Adipocyte (in vitro differentiated cells): ENCODE results near the gene APOBEC3G.
A peak's percentile ranks its signal among the peaks of the same experiment; 100 is the strongest.
"Not testable (repeated sequence)": the region's sequence is repeated elsewhere in the genome, so short reads cannot be mapped to it uniquely, and the experiment has no call there.

Source experiments
- DNase-seq: peaks from one replicate; pipeline ENCODE4 v3.0.0-alpha.2; 2015; ENCODE audit warnings: low read depth
- H3K27me3 ChIP-seq: replicated peaks from 2 replicates; pipeline ENCODE4 v1.7.0; 2013; ENCODE audit warnings: mild to moderate bottlenecking, low read length, moderate library complexity; ENCODE audit not compliant: control insufficient read depth, insufficient read depth
- H3K36me3 ChIP-seq: 2 replicates; pipeline ENCODE4 v1.7.0; 2013; ENCODE audit warnings: low read length, mild to moderate bottlenecking, moderate library complexity; ENCODE audit not compliant: control insufficient read depth, insufficient read depth, severe bottlenecking
- H3K4me1 ChIP-seq: 2 replicates; pipeline ENCODE4 v1.7.0; 2013; ENCODE audit warnings: mild to moderate bottlenecking, low read length, moderate library complexity; ENCODE audit not compliant: control insufficient read depth, insufficient read depth
- H3K4me3 ChIP-seq: 2 replicates; pipeline ENCODE4 v1.7.0; 2013; ENCODE audit warnings: mild to moderate bottlenecking, low read length, moderate library complexity
- H3K9ac ChIP-seq: 2 replicates; pipeline ENCODE4 v1.7.0; 2013; ENCODE audit warnings: mild to moderate bottlenecking, low read length, moderate library complexity
- H3K9me3 ChIP-seq: 2 replicates; pipeline ENCODE4 v1.7.0; 2013; ENCODE audit warnings: mild to moderate bottlenecking, low read length, moderate library complexity; ENCODE audit not compliant: control insufficient read depth

The APOBEC3G gene

GRCh38 chr22:39077026-39077840 lies at the start of gene APOBEC3G:
TSS of gene APOBEC3G (plus strand) at chr22:39077275. CDS start at chr22:39077362, 87 bp downstream.
- not testable (repeated sequence) for H3K36me3 ChIP-seq, H3K4me1 ChIP-seq, H3K9me3 ChIP-seq, H3K27me3 ChIP-seq
- peak; percentile 48 for DNase-seq
- Histone ChIP-seq H3K4me3 (peak within 1 kb of the TSS; percentile 77), H3K9ac (peak within 1 kb of the TSS; percentile 76)

- H3K27me3 ChIP-seq = no peaks in the 10 kb centered on the region
- no peak overlapping the region for H3K4me3 ChIP-seq
- H3K4me1 ChIP-seq = no peaks in the 10 kb centered on the region
- no peaks in the 10 kb centered on the region for H3K36me3 ChIP-seq
- no peaks in the 10 kb centered on the region for H3K9me3 ChIP-seq
- H3K9ac ChIP-seq = no peak overlapping the region
- DNase-seq = no peak
Measured at GRCh38 chr22:39027717-39028116, 49.4 kb upstream of the APOBEC3G start.

GRCh38 chr22:39028281-39028680 lies 48.8 kb upstream of the APOBEC3G start:
- DNase-seq = peak; percentile 51
- Histone ChIP-seq H3K9me3 (no peaks in the 10 kb centered on the region), H3K4me1 (no peaks in the 10 kb centered on the region), H3K9ac (no peak overlapping the region), H3K27me3 (no peaks in the 10 kb centered on the region), H3K4me3 (no peak overlapping the region), H3K36me3 (no peaks in the 10 kb centered on the region)

- Histone ChIP-seq H3K27me3 (no peaks in the 10 kb centered on the region), H3K4me3 (no peak overlapping the region), H3K4me1 (no peaks in the 10 kb centered on the region), H3K9ac (no peak overlapping the region), H3K9me3 (no peaks in the 10 kb centered on the region), H3K36me3 (no peaks in the 10 kb centered on the region)
- no peak for DNase-seq
Measured at GRCh38 chr22:39029227-39029626, 47.8 kb upstream of the APOBEC3G start.

- Histone ChIP-seq H3K4me1 (no peaks in the 10 kb centered on the region), H3K9ac (no peak overlapping the region), H3K27me3 (no peaks in the 10 kb centered on the region), H3K4me3 (no peak overlapping the region), H3K9me3 (no peaks in the 10 kb centered on the region), H3K36me3 (no peaks in the 10 kb centered on the region)
- DNase-seq = no peak
Measured at GRCh38 chr22:39030705-39031104, 46.4 kb upstream of the APOBEC3G start.

- H3K27me3 ChIP-seq, DNase-seq, H3K4me3 ChIP-seq, H3K4me1 ChIP-seq, H3K9ac ChIP-seq, H3K9me3 ChIP-seq, H3K36me3 ChIP-seq: not testable (repeated sequence)
Measured at GRCh38 chr22:39031434-39032295, 45.4 kb upstream of the APOBEC3G start.

GRCh38 chr22:39037071-39037470 lies 40.0 kb upstream of the APOBEC3G start:
- not testable (repeated sequence) for DNase-seq

GRCh38 chr22:39039306-39040126 lies 37.6 kb upstream of the APOBEC3G start:
- H3K4me1 ChIP-seq = no peaks in the 10 kb centered on the region
- H3K36me3 ChIP-seq = no peaks in the 10 kb centered on the region
- no peak overlapping the region for H3K4me3 ChIP-seq
- no peaks in the 10 kb centered on the region for H3K27me3 ChIP-seq
- no peak overlapping the region for H3K9ac ChIP-seq
- no peak for DNase-seq
- no peaks in the 10 kb centered on the region for H3K9me3 ChIP-seq

More at GRCh38 chr22:39037071-39037470, 40.0 kb upstream of the APOBEC3G start:
- H3K4me1 ChIP-seq, H3K4me3 ChIP-seq, H3K27me3 ChIP-seq, H3K9me3 ChIP-seq, H3K36me3 ChIP-seq, H3K9ac ChIP-seq: not testable (repeated sequence)

GRCh38 chr22:39040155-39040537 lies 36.9 kb upstream of the APOBEC3G start:
- H3K4me1 ChIP-seq, H3K36me3 ChIP-seq, H3K9me3 ChIP-seq, DNase-seq, H3K9ac ChIP-seq, H3K27me3 ChIP-seq: not testable (repeated sequence)
- H3K4me3 ChIP-seq = peak overlapping the region; percentile 80

GRCh38 chr22:39040538-39041296 lies 36.4 kb upstream of the APOBEC3G start, which contains the start of gene APOBEC3F:
TSS of gene APOBEC3F (plus strand) at chr22:39040864. CDS start at chr22:39040961, 97 bp downstream.
- H3K9me3 ChIP-seq, H3K4me1 ChIP-seq, H3K27me3 ChIP-seq, H3K36me3 ChIP-seq: not testable (repeated sequence)
- DNase-seq = peak; percentile 49
- peak within 1 kb of the TSS; percentile 80 for H3K4me3 ChIP-seq
- peak within 1 kb of the TSS; percentile 75 for H3K9ac ChIP-seq
